Fibroblast of skin of left biceps (primary cell): ENCODE measurements around the gene COL9A3.

ENCODE experiments used
- DNase-seq, 2 experiments: peaks; one replicate each; pipeline ENCODE4 v3.0.0-alpha.2; 2013; ENCODE audit warnings: low read depth in 2 of 2

COL9A3 gene

GRCh38 chr20:62880147-62880934 is 63.5 kb downstream of the COL9A3 start:
- no peak for DNase-seq

GRCh38 chr20:62880935-62881661 is 64.2 kb downstream of the COL9A3 start:
- no peak for DNase-seq

GRCh38 chr20:62881662-62882395 is 65.0 kb downstream of the COL9A3 start:
- DNase-seq, result no peak

GRCh38 chr20:62882426-62882825 is 65.6 kb downstream of the COL9A3 start:
- DNase-seq, result no peak

DNA sequence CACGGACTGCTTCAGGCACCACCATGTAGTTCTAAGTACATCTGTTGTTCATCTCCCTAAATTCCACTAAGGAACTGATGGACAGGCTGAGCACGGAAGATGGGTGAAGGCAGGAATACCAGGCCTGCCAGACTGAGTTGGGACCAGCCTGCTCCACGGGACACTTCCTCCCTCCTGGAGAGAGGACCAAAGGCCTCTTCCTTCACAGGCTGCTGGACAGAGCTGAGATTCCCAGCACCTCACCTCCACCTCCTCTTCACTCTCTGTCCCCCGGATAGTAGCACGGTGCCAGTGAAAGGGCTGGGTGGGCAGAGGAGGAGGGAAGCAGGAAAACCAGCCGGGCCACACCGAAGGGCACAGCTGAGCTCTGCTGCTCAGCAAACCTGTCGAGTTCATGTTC is 67.7 kb downstream of the COL9A3 start:
- DNase-seq, result no peak

DNA sequence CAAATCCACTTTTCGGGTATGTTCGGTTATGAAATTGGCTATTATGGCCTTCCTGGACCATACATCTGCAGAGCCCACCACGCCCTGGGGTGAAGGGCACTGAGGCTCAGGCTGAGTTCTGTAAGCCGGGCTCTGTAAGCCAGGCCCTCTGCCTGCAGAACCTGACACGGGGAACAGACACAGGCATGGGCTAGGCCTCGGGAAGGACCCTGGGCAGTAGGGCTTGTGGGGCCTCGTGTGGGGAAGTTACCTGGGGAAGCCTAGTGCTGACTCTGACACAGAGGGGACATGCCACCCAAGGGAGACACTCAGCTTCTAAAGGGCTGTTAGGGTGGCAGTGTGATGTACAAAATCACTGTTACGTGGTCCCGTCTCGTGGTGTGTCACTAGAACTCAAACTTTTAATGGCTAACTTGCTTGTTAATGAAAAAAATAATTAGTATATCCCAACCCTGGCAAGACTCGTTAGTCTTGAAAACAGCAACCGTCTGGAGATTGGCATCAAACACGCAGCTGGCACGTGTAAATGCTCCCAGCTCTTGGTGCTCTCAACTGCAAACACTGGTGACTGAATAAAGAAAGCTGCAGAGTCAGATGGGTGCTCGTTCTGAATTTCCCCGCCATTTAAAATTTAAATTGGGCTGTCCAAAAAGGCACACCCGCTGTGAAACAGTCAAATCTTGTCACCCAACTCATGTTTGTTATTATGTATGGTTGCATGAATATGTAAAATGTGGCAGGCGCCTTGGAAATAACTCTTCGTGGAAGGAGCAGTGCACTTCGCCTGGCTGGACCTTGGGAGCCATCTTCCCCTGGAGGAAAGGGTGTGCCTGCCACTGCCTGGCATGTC is 68.4 kb downstream of the COL9A3 start:
- DNase-seq, result no peak

DNA sequence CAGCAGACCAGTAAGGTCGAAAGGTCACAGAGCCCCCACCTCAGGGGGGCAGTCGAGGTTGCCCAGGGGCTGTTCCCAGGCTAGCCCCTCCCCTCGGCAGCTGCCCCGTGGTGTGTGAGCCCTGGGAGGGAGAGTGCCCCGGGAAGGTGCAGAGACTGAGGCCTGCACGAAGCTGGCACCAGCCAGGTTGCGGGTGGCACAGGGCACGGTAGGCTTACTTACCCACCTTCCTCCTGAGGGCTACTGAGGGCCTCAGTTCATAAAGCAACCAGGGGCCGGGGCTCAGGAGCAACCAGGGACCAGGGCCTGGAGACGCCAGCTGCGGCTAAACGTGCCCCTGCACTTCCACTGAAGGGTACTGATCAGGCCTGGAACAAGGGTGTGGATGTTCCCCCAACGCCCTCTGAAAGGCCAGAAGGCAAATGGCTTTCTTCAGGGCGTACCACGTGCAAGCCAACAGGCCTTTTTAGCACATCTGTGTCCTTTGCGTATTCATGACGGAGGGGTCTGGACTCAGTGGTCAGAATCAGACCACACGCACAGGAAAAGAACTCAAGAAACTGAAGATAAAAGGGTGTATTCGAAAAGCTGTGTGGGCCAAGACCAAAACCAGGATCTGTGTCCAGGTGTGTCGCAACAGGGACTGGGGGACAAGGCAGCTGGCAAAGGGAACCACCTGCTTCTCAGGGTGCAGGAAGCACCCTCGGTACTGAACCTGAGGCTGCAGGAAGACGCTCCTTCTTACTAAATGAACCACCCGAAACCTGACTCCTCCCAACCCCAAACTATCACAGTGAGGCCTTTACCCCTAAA is 69.3 kb downstream of the COL9A3 start:
- no peak for DNase-seq

- DNase-seq, result no peak
Observed at GRCh38 chr20:62886709-62887058, 69.8 kb downstream of the COL9A3 start.

DNA sequence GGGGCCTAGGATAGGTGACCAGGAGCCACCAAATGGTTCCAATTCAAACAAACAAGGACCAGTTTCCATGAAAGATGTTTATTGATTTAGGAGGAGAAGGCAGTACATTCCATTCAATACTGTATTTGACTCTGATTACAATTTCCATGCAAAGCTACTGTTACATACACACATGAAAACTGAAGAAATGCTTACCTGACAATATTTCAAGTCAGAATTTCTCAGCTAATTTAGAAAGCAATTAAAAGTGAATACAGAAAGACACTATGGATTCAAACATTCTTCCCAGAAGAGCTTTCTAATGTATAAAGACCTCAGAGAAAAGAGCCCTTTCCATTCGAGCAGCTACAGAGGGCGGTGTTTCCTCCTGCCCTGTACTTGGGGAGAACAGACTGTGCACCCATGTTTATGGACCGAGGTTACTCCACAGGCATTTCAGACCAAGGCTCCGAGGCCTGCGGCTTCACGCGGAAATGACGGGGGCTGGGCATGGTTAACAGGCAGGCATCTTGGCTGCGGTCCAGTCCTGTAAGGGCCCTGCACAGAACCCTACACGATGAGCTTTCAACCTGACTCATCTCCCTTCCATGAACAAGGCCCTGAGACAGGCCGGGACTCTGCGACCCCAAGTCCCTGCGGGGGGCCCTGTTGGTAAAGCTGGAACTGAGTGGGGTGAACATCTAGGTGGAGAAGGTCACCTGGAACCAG is 70.5 kb downstream of the COL9A3 start:
- peak; percentile 69 for DNase-seq

DNA sequence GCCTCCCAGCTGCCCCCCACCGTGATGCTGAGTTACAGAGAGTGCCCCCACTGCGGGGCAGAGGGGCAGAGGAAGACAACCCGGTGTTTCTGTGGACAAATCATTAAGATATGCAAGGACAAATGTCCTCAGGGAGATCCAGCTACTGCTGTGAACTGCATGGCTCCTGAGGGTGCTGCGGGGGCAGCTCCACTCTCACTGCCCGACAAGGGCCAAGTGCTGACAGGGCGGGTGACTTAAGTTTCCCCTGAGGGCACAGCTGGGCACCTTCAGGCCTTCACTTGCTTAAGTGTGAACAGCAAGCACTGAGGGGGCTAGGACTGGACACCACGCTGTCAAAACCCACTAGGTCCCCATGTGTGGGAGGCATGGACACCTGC is 71.0 kb downstream of the COL9A3 start:
- DNase-seq, result no peak

DNA sequence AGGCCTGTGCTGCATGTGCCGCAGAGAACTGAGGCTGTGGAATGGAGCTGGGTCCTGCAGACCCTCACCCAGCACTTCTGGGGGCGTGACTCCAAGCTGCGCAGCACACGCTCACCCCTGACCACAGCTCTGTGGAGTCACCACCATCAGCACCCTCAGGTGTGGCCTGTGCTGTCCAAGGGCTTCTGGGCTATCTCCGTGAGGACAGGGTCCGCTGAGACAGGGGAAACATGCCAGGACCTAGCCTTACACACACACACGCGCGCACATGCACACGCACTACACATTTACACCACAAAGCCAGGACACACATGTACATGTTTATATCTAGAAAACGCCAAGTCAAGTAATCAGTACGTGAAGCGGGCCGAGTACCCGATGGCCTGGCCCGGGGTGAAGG is 71.6 kb downstream of the COL9A3 start:
- DNase-seq, result no peak

- no peak for DNase-seq
Observed at GRCh38 chr20:62888910-62889309, 72.1 kb downstream of the COL9A3 start.

DNA sequence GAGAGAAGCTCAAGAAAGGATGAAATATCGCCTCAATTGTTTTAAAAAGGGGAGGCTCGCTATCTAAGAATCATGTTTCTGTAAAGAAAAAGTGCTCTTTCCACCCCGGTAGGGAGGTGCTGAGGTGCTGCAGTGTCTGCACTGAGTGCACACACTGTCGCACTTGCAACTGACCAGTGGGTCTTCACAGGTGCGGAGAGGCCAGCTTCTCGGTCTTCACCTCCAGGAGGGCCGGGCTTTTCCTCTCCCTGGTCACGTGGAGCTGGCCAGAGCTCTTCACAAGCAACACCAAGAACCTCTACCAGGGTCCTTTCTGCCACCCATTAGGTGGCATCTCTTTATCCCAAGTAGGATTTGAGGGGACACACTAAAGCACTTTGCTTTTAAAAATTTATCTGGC is 72.6 kb downstream of the COL9A3 start:
- DNase-seq, result no peak

- DNase-seq, result no peak
Observed at GRCh38 chr20:62889871-62890270, 73.0 kb downstream of the COL9A3 start.

GRCh38 chr20:62890444-62890843 is 73.6 kb downstream of the COL9A3 start:
- DNase-seq, result no peak
